Cerebellar cortex (tissue), 1 donor: ENCODE results near the gene PTS.
A peak's percentile ranks its signal among the peaks of the same experiment; 100 is the strongest.

Source experiments
- DNase-seq: peaks from one replicate; pipeline ENCODE4 v3.0.0-alpha.2; 2015; ENCODE audit warnings: low spot score

PTS gene

GRCh38 chr11:112265659-112266409, 39.6 kb downstream of the PTS start:
- DNase-seq, result no peak

- no peak for DNase-seq
Observed at GRCh38 chr11:112266410-112266778, 40.2 kb downstream of the PTS start.

GRCh38 chr11:112267188-112267591, 41.0 kb downstream of the PTS start:
- no peak for DNase-seq

GRCh38 chr11:112268406-112268805, 42.2 kb downstream of the PTS start:
- no peak for DNase-seq

GRCh38 chr11:112269139-112269538, 42.9 kb downstream of the PTS start:
- DNase-seq, result no peak

GRCh38 chr11:112270551-112271180, 44.4 kb downstream of the PTS start:
- no peak for DNase-seq

GRCh38 chr11:112271242-112271641, 45.0 kb downstream of the PTS start:
- no peak for DNase-seq

- no peak for DNase-seq
Observed at GRCh38 chr11:112273066-112273465, 46.8 kb downstream of the PTS start.

- DNase-seq, result no peak
Observed at GRCh38 chr11:112274007-112274783, 48.0 kb downstream of the PTS start.

- no peak for DNase-seq
Observed at GRCh38 chr11:112277029-112277428, 50.8 kb downstream of the PTS start.

GRCh38 chr11:112277941-112278340, 51.7 kb downstream of the PTS start:
- no peak for DNase-seq

- DNase-seq, result no peak
Observed at GRCh38 chr11:112278803-112279202, 52.6 kb downstream of the PTS start.

- peak; percentile 61 for DNase-seq
Observed at GRCh38 chr11:112279901-112280267, 53.7 kb downstream of the PTS start.

- peak; percentile 87 for DNase-seq
Observed at GRCh38 chr11:112280268-112281126, 54.3 kb downstream of the PTS start.

- no peak for DNase-seq
Observed at GRCh38 chr11:112281726-112282125, 55.5 kb downstream of the PTS start.
